WTC11 (cell line): Measurements from ENCODE around the gene DYNLRB2. TPM values are rescaled to one million over a fixed set of nuclear protein-coding genes. Genes with fewer than 3 reads are reported as not detected.

Experiments used
- ATAC-seq: fragments of 200-7000 bp; cut with Tn5 transposase; 2 replicates; pipeline ENCODE4 v1.10.0; 2021; ENCODE audit warnings: mild to moderate bottlenecking, moderate library complexity
- CTCF ChIA-PET: fragments of 300-600 bp; sonication (Branson Sonifier 250); formaldehyde crosslinking; loops from one replicate; lab custom pipeline; 2021; ENCODE audit warnings: antibody characterized with exemption; lab: Charles Lee
- POLR2A ChIA-PET: fragments of 350-600 bp; sonication (Branson Sonifier 250); formaldehyde crosslinking; loops from one replicate; lab custom pipeline; 2021; ENCODE audit warnings: antibody characterized with exemption; lab: Charles Lee
- DNase-seq: peaks from one replicate; pipeline ENCODE4 v3.0.0; 2021; ENCODE audit warnings: low spot score
- H3K27ac Mint-ChIP-seq: 2 replicates; pipeline ENCODE4 v1.8.0; 2021; ENCODE audit warnings: mixed read lengths
- H3K27me3 Mint-ChIP-seq: 2 replicates; pipeline ENCODE4 v1.8.0; 2021; ENCODE audit warnings: low read depth, mild to moderate bottlenecking, moderate library complexity, mixed read lengths
- H3K36me3 Mint-ChIP-seq: 2 replicates; pipeline ENCODE4 v1.8.0; 2021; ENCODE audit warnings: mixed read lengths
- H3K4me1 Mint-ChIP-seq: 2 replicates; pipeline ENCODE4 v1.8.0; 2022; ENCODE audit warnings: mixed read lengths
- H3K4me3 Mint-ChIP-seq: 2 replicates; pipeline ENCODE4 v1.8.0; 2021; ENCODE audit warnings: mild to moderate bottlenecking, moderate library complexity, mixed read lengths
- H3K9me3 Mint-ChIP-seq: 2 replicates; pipeline ENCODE4 v1.8.0; 2021; ENCODE audit warnings: mixed read lengths
- ARID4B ChIP-seq: sonication (generic); formaldehyde crosslinking; IDR thresholded peaks from 2 replicates; pipeline ENCODE4 v1.8.0; 2023; ENCODE audit warnings: missing genetic modification reagents, mild to moderate bottlenecking, borderline replicate concordance
- CBFB ChIP-seq: sonication (generic); formaldehyde crosslinking; IDR thresholded peaks from 2 replicates; pipeline ENCODE4 v1.8.1; 2022; ENCODE audit warnings: mild to moderate bottlenecking, low read depth, missing genetic modification reagents
- EMX1 ChIP-seq: fragments of 250-450 bp; sonication (Bioruptor Pico); IDR thresholded peaks from 2 replicates; pipeline ENCODE4 v1.8.0; 2021; ENCODE audit warnings: mild to moderate bottlenecking
- ERG ChIP-seq: fragments of 250-450 bp; sonication (Bioruptor Pico); IDR thresholded peaks from 2 replicates; pipeline ENCODE4 v1.8.0; 2021; ENCODE audit warnings: mild to moderate bottlenecking
- FOXJ3 ChIP-seq: sonication (generic); formaldehyde crosslinking; IDR thresholded peaks from 2 replicates; pipeline ENCODE4 v1.9.0; 2021; ENCODE audit warnings: missing genetic modification reagents, mild to moderate bottlenecking, borderline replicate concordance
- FOXP4 ChIP-seq: sonication (generic); formaldehyde crosslinking; IDR thresholded peaks from 2 replicates; pipeline ENCODE4 v1.8.0; 2022; ENCODE audit warnings: mild to moderate bottlenecking, missing genetic modification reagents
- HMGA2 ChIP-seq: fragments of 250-450 bp; sonication (Bioruptor Pico); IDR thresholded peaks from 2 replicates; pipeline ENCODE4 v1.4.0; 2021; ENCODE audit warnings: mild to moderate bottlenecking, moderate library complexity
- IRF1 ChIP-seq: sonication (generic); formaldehyde crosslinking; IDR thresholded peaks from 2 replicates; pipeline ENCODE4 v1.8.0; 2023; ENCODE audit warnings: missing genetic modification reagents
- JAZF1 ChIP-seq: fragments of 250-450 bp; sonication (Bioruptor Pico); IDR thresholded peaks from 2 replicates; pipeline ENCODE4 v1.9.0; 2021; ENCODE audit warnings: moderate library complexity, mild to moderate bottlenecking, inconsistent platforms
- PRRX2 ChIP-seq: fragments of 250-450 bp; sonication (Bioruptor Pico); IDR thresholded peaks from 2 replicates; pipeline ENCODE4 v1.8.0; 2021; ENCODE audit warnings: mild to moderate bottlenecking
- RELA ChIP-seq: sonication (generic); formaldehyde crosslinking; IDR thresholded peaks from 2 replicates; pipeline ENCODE4 v1.8.1; 2022; ENCODE audit warnings: missing genetic modification reagents, mild to moderate bottlenecking, borderline replicate concordance
- SMAD3 ChIP-seq: sonication (generic); formaldehyde crosslinking; IDR thresholded peaks from 2 replicates; pipeline ENCODE4 v1.8.0; 2022; ENCODE audit warnings: missing genetic modification reagents, mild to moderate bottlenecking, borderline replicate concordance
- TCF7 ChIP-seq: sonication (generic); formaldehyde crosslinking; IDR thresholded peaks from 2 replicates; pipeline ENCODE4 v1.8.0; 2022; ENCODE audit warnings: mild to moderate bottlenecking, low read depth, missing genetic modification reagents, moderate library complexity
- TEAD4 ChIP-seq: sonication (generic); formaldehyde crosslinking; IDR thresholded peaks from 2 replicates; pipeline ENCODE4 v1.8.0; 2022; ENCODE audit warnings: mild to moderate bottlenecking, missing genetic modification reagents
- ZNF219 ChIP-seq: sonication (generic); formaldehyde crosslinking; IDR thresholded peaks from 2 replicates; pipeline ENCODE4 v1.8.0; 2023; ENCODE audit warnings: missing genetic modification reagents, mild to moderate bottlenecking, borderline replicate concordance
- ZNF263 ChIP-seq: sonication (generic); formaldehyde crosslinking; IDR thresholded peaks from 2 replicates; pipeline ENCODE4 v1.8.1; 2022; ENCODE audit warnings: low read depth, mild to moderate bottlenecking, moderate library complexity, missing genetic modification reagents
- ZNF423 ChIP-seq: fragments of 250-450 bp; sonication (Bioruptor Pico); IDR thresholded peaks from 2 replicates; pipeline ENCODE4 v2.1.2; 2022; ENCODE audit warnings: mild to moderate bottlenecking, moderate library complexity
- total RNA-seq: library from RNA; stranded (reverse); gene quantifications from 3 replicates; pipeline ENCODE4 v1.2.3, GENCODE V29; 2021
- TF ChIP-seq, protein P1 (sequence below): sonication (generic); formaldehyde crosslinking; IDR thresholded peaks from 2 replicates; pipeline ENCODE4 v1.8.1; 2022; ENCODE audit warnings: mild to moderate bottlenecking, missing genetic modification reagents, moderate library complexity, borderline replicate concordance
- TF ChIP-seq, protein P2 (sequence below): sonication (generic); formaldehyde crosslinking; IDR thresholded peaks from 2 replicates; pipeline ENCODE4 v1.8.1; 2022; ENCODE audit warnings: low read depth, missing genetic modification reagents, borderline replicate concordance
- TF ChIP-seq, protein P3 (sequence below): sonication (generic); formaldehyde crosslinking; IDR thresholded peaks from 2 replicates; pipeline ENCODE4 v1.8.1; 2023; ENCODE audit warnings: mild to moderate bottlenecking, missing genetic modification reagents

Gene DYNLRB2
- total RNA-seq, 1 experiment from 2014 or later: not detected

DNA sequence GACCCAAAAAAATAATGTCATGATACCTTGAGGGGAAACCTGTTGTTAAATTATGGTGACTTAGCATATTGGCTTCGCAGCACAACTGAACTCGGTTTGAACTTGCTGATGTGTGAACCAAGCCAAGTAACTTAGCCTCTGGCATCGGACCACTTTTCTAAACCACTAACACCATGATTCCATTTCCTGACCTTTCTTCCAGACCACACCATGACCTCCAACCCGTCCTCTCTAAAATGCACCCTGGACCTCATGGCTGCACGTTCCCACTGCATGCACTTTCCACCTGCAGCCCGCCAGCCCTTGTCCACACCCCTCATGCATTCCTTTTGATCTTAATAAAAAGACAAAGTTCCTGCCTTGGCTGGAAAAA, 29.3 kb downstream of the DYNLRB2 start:
- no peaks in the 10 kb centered on the region for H3K36me3 Mint-ChIP-seq
- ATAC-seq: no peak

More for the DNA sequence above, 29.3 kb downstream of the DYNLRB2 start:
- Mint-ChIP-seq H3K27ac (no peak overlapping the region), H3K4me1 (peaks cover 2% of the 10 kb centered on the region), H3K27me3 (no peaks in the 10 kb centered on the region; the same call in 1 of the 2 replicates), H3K4me3 (no peak overlapping the region), H3K9me3 (peaks cover 7% of the 10 kb centered on the region)
- DNase-seq: no peak
- CTCF ChIA-PET: no interaction called here
- POLR2A ChIA-PET: no interaction called here
- TF ChIP-seq CBFB (CRISPR knock-in tag) (no peak), RELA (CRISPR knock-in tag) (no peak), ARID4B (CRISPR knock-in tag) (no peak), FOXJ3 (no peak), HMGA2 (CRISPR knock-in tag) (no peak), TCF7 (CRISPR knock-in tag) (no peak), TEAD4 (CRISPR knock-in tag) (no peak), EMX1 (CRISPR knock-in tag) (no peak), FOXP4 (CRISPR knock-in tag) (no peak), JAZF1 (CRISPR knock-in tag) (no peak), PRRX2 (no peak), IRF1 (CRISPR knock-in tag) (no peak), ZNF423 (no peak), ZNF263 (no peak), SMAD3 (CRISPR knock-in tag) (no peak), ERG (CRISPR knock-in tag) (no peak), ZNF219 (CRISPR knock-in tag) (no peak)
- TF ChIP-seq, protein P1, sequence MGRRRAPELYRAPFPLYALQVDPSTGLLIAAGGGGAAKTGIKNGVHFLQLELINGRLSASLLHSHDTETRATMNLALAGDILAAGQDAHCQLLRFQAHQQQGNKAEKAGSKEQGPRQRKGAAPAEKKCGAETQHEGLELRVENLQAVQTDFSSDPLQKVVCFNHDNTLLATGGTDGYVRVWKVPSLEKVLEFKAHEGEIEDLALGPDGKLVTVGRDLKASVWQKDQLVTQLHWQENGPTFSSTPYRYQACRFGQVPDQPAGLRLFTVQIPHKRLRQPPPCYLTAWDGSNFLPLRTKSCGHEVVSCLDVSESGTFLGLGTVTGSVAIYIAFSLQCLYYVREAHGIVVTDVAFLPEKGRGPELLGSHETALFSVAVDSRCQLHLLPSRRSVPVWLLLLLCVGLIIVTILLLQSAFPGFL: no peak
- TF ChIP-seq, protein P2, sequence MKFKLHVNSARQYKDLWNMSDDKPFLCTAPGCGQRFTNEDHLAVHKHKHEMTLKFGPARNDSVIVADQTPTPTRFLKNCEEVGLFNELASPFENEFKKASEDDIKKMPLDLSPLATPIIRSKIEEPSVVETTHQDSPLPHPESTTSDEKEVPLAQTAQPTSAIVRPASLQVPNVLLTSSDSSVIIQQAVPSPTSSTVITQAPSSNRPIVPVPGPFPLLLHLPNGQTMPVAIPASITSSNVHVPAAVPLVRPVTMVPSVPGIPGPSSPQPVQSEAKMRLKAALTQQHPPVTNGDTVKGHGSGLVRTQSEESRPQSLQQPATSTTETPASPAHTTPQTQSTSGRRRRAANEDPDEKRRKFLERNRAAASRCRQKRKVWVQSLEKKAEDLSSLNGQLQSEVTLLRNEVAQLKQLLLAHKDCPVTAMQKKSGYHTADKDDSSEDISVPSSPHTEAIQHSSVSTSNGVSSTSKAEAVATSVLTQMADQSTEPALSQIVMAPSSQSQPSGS (CRISPR knock-in tag): no peak
- TF ChIP-seq, protein P3, sequence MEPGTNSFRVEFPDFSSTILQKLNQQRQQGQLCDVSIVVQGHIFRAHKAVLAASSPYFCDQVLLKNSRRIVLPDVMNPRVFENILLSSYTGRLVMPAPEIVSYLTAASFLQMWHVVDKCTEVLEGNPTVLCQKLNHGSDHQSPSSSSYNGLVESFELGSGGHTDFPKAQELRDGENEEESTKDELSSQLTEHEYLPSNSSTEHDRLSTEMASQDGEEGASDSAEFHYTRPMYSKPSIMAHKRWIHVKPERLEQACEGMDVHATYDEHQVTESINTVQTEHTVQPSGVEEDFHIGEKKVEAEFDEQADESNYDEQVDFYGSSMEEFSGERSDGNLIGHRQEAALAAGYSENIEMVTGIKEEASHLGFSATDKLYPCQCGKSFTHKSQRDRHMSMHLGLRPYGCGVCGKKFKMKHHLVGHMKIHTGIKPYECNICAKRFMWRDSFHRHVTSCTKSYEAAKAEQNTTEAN: no peak
